ENCODE results near the gene TCF12. TPM values are rescaled to one million over a fixed set of nuclear protein-coding genes. Genes with fewer than 3 reads are reported as not detected.
A peak's percentile ranks its signal among the peaks of the same experiment; 100 is the strongest.
"Not testable (repeated sequence)": the region's sequence is repeated elsewhere in the genome, so short reads cannot be mapped to it uniquely, and the experiment has no call there.

Gene TCF12
- total RNA-seq, 1 donor from 2014 or later = 33.2 TPM

DNA sequence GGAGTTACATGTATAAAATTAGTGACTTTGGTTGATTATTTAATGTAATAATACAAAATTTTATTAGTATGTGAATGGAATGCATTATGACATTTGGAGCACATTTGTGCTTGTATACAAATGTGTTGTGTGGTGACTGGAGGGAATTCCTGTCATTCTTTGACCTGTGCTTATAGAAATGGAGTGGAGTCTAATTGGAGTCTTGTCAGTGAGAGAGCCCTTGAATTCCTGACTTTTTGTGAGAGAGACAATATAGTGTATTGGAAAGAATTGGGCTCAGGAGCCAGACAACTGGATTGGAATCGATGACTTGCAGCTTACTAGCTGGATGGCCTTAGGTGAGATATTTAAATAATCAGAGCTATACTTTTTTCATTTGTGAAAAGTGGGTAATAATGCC, 9.4 kb downstream of the TCF12 start:
- TF ChIP-seq, protein P1, sequence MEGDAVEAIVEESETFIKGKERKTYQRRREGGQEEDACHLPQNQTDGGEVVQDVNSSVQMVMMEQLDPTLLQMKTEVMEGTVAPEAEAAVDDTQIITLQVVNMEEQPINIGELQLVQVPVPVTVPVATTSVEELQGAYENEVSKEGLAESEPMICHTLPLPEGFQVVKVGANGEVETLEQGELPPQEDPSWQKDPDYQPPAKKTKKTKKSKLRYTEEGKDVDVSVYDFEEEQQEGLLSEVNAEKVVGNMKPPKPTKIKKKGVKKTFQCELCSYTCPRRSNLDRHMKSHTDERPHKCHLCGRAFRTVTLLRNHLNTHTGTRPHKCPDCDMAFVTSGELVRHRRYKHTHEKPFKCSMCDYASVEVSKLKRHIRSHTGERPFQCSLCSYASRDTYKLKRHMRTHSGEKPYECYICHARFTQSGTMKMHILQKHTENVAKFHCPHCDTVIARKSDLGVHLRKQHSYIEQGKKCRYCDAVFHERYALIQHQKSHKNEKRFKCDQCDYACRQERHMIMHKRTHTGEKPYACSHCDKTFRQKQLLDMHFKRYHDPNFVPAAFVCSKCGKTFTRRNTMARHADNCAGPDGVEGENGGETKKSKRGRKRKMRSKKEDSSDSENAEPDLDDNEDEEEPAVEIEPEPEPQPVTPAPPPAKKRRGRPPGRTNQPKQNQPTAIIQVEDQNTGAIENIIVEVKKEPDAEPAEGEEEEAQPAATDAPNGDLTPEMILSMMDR (IDR thresholded peaks at IDR 0.05; ENCODE audit: insufficient read depth, low read length, severe bottlenecking) = no peak
- FAIRE-seq (no peak), DNase-seq (ENCODE audit: low read depth) (no peak)
- Histone ChIP-seq H3K36me3 (ENCODE audit: control insufficient read depth, insufficient read depth, low read length) (no peaks in the 10 kb centered on the region), H3K4me3 (ENCODE audit: low read depth, low read length) (no peak overlapping the region), H3K27me3 (ENCODE audit: control insufficient read depth, insufficient read depth, low read length) (no peaks in the 10 kb centered on the region)

DNA sequence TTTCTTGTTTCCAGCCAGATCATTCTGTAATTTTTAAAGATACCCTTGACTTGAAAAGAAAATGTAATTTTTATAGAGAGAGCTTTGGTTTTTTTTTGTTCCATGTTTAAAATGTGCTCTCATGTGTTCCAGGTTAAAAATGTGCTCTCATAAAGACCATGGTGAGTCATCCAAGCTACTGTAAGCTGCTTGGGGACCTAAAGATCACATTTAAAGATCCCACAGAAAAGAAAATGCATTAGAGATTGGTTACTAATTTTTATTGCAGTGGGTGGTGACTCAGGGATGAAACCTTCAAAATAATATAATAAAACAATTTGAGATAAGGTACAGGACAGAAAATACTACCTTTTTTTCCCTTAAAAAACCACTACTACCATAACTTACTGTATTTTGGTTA, 11.0 kb downstream of the TCF12 start:
- FAIRE-seq = no peak

DNA sequence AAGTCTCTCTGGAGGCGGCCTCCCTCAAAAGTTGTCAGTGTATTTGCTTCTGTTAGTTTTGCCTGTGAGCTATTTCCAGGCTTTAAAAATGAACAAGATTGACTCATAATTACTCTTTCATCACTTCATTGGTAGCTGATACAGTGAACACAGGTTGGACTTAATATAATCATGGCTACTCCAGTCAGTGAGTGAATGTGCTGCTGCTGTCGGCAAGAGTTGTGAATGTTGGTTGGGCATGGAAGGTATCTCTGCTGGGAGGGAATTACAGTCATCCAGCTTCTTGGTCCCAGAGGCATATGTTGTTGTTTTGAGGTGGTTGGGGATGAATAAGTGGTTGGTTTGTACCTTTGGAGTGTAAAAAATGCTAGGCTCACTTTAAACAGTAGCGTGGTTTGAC, 11.5 kb downstream of the TCF12 start:
- Histone ChIP-seq H3K36me3 (ENCODE audit: control insufficient read depth, insufficient read depth, low read length) (no peaks in the 10 kb centered on the region), H3K27me3 (ENCODE audit: control insufficient read depth, insufficient read depth, low read length) (no peaks in the 10 kb centered on the region), H3K4me3 (ENCODE audit: low read depth, low read length) (no peak overlapping the region)
- no peak for FAIRE-seq
- TF ChIP-seq, protein P1 (IDR thresholded peaks at IDR 0.05; ENCODE audit: insufficient read depth, low read length, severe bottlenecking) = no peak
- DNase-seq (ENCODE audit: low read depth) = peak; percentile 53

More for the DNA sequence above, 11.0 kb downstream of the TCF12 start:
- Histone ChIP-seq H3K27me3 (ENCODE audit: control insufficient read depth, insufficient read depth, low read length) (no peaks in the 10 kb centered on the region), H3K36me3 (ENCODE audit: control insufficient read depth, insufficient read depth, low read length) (no peaks in the 10 kb centered on the region), H3K4me3 (ENCODE audit: low read depth, low read length) (no peak overlapping the region)
- DNase-seq (ENCODE audit: low read depth) = peak; percentile 27
- TF ChIP-seq, protein P1 (IDR thresholded peaks at IDR 0.05; ENCODE audit: insufficient read depth, low read length, severe bottlenecking) = no peak

DNA sequence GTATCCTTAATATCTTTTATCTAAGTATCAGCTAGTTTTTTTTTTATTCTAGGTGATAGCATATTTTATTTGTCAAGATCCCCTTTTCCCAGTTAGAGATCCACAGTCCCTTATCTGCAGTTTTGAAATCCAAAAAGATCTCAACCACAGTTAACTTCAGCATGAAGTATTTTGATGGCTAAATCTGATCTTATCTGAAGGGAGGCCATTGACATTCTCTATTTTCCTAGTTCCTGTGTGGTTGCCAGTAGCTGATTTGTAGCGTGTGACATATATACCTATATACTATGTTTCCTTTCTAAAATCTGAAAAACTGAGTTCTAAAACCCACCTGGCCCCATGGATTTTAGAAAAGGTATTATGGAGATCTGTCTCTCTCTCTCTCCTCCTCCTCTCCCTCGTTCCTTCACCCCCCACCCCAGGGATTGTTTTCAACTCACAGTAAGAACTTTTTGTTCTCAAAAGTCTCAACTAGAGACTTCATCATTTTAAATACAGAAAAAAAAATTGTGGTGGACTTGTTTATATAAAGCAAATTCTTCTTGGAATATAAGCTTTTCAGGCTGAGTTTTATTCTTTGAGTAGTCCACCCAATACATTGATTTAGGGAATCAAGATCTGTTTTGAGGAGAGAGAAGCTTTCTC, 12.3 kb downstream of the TCF12 start:
- no peak for FAIRE-seq
- TF ChIP-seq, protein P1 (IDR thresholded peaks at IDR 0.05; ENCODE audit: insufficient read depth, low read length, severe bottlenecking) = no peak
- H3K36me3 ChIP-seq (ENCODE audit: control insufficient read depth, insufficient read depth, low read length) = no peaks in the 10 kb centered on the region
- DNase-seq (ENCODE audit: low read depth) = no peak
- H3K27me3 ChIP-seq (ENCODE audit: control insufficient read depth, insufficient read depth, low read length) = no peaks in the 10 kb centered on the region
- no peak overlapping the region for H3K4me3 ChIP-seq (ENCODE audit: low read depth, low read length)

DNA sequence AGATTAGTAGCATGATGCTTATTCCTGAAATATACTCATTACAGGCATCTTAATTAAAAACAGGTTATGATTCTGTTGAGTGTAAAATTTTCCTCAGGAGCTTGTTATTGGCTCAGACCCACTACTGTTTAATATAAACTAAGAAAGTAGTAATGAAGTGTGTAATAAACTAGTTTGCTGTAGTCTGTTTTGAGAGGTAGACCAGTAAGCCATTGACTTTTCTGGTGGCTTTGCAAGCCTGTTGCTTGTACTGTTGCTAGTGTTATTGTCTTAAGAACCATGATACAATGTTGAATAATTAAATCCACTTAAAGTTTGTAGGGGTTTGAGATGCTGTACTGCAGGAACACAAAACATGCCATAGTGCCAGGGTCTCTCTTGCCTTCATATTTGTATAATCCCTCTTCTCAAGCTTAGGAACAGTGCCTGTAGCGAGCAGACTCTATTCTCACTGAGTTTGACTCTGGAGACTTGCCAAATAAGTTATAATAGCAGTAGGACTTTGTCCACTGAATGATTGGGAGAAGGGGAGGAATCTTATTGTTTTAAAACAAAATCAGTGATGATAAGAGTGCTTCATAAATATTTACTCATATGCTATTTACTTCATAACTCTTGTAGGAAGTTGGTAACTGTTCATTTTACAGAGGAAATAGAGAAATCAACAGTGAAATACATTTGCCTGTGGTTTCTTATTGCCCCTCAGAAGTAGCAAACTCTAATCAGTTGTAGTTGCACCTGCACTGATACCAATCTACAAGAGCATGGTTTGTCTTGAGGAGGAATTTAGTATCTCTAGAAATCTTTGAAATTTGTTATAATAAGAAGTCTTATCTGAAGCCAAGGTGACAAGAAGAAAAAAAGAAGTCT, 13.4 kb downstream of the TCF12 start:
- no peak overlapping the region for H3K4me3 ChIP-seq (ENCODE audit: low read depth, low read length)
- H3K27me3 ChIP-seq (ENCODE audit: control insufficient read depth, insufficient read depth, low read length) = no peaks in the 10 kb centered on the region
- TF ChIP-seq, protein P1 (IDR thresholded peaks at IDR 0.05; ENCODE audit: insufficient read depth, low read length, severe bottlenecking) = no peak
- no peak for FAIRE-seq
- DNase-seq (ENCODE audit: low read depth) = no peak
- H3K36me3 ChIP-seq (ENCODE audit: control insufficient read depth, insufficient read depth, low read length) = no peaks in the 10 kb centered on the region

DNA sequence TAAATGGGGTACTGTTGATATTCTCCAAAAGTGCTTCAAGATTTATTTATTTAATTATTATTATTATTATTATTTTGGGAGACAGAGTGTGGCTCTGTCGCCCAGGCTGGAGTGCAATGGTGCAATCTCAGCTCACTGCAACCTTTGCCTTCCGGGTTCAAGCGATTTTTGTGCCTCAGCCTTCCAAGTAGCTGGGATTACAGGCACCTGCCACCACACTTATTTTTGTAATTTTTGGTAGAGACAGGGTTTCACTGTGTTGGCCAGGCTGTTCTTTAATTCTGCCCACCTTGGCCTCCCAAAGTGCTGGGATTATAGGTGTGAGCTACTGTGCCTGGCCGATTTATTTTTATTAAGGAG, 14.0 kb downstream of the TCF12 start:
- H3K27me3 ChIP-seq (ENCODE audit: control insufficient read depth, insufficient read depth, low read length); H3K36me3 ChIP-seq (ENCODE audit: control insufficient read depth, insufficient read depth, low read length); DNase-seq (ENCODE audit: low read depth); FAIRE-seq; H3K4me3 ChIP-seq (ENCODE audit: low read depth, low read length): not testable (repeated sequence)

Measured in bronchial epithelial cell (primary cell).